ENCODE data around the gene PCDH9.

PCDH9 gene

GRCh38 chr13:67015976-67016600 is 214.0 kb downstream of the PCDH9 start:
- in situ Hi-C loops (cut with MboI; ENCODE audit: low sequenced_read_pairs, unreplicated experiment), result no loop called here
- no peak for TF ChIP-seq CTCF (IDR thresholded peaks at IDR 0.05; ENCODE audit: borderline replicate concordance, control extremely low read depth, extremely low read depth, insufficient read depth, missing control alignments)
- no peak for DNase-seq (ENCODE audit: low spot score)

GRCh38 chr13:67014399-67014798 is 215.7 kb downstream of the PCDH9 start:
- TF ChIP-seq CTCF (IDR thresholded peaks at IDR 0.05; ENCODE audit: borderline replicate concordance, control extremely low read depth, extremely low read depth, insufficient read depth, missing control alignments), result no peak
- DNase-seq (ENCODE audit: low spot score), result no peak
- in situ Hi-C loops (cut with MboI; ENCODE audit: low sequenced_read_pairs, unreplicated experiment), result no loop called here

- in situ Hi-C loops (cut with MboI; ENCODE audit: low sequenced_read_pairs, unreplicated experiment), result no loop called here
- TF ChIP-seq CTCF (IDR thresholded peaks at IDR 0.05; ENCODE audit: borderline replicate concordance, control extremely low read depth, extremely low read depth, insufficient read depth, missing control alignments), result no peak
- DNase-seq (ENCODE audit: low spot score), result no peak
These were observed 216.4 kb downstream of the PCDH9 start for GRCh38 chr13:67013709-67014108.

GRCh38 chr13:67008075-67008668 is 222.0 kb downstream of the PCDH9 start:
- no peak for DNase-seq (ENCODE audit: low spot score)
- no peak for TF ChIP-seq CTCF (IDR thresholded peaks at IDR 0.05; ENCODE audit: borderline replicate concordance, control extremely low read depth, extremely low read depth, insufficient read depth, missing control alignments)
- in situ Hi-C loops (cut with MboI; ENCODE audit: low sequenced_read_pairs, unreplicated experiment), result no loop called here

- no peak for TF ChIP-seq CTCF (IDR thresholded peaks at IDR 0.05; ENCODE audit: borderline replicate concordance, control extremely low read depth, extremely low read depth, insufficient read depth, missing control alignments)
- no peak for DNase-seq (ENCODE audit: low spot score)
- in situ Hi-C loops (cut with MboI; ENCODE audit: low sequenced_read_pairs, unreplicated experiment), result no loop called here
These were observed 225.6 kb downstream of the PCDH9 start for GRCh38 chr13:67004511-67004910.

GRCh38 chr13:67003743-67004142 is 226.4 kb downstream of the PCDH9 start:
- TF ChIP-seq CTCF (IDR thresholded peaks at IDR 0.05; ENCODE audit: borderline replicate concordance, control extremely low read depth, extremely low read depth, insufficient read depth, missing control alignments), result no peak
- DNase-seq (ENCODE audit: low spot score), result no peak
- in situ Hi-C loops (cut with MboI; ENCODE audit: low sequenced_read_pairs, unreplicated experiment), result no loop called here

Data from GM13976 (cell line).